K562 (cell line): ENCODE measurements around the gene ERBB4. TPM values are rescaled to one million over a fixed set of nuclear protein-coding genes. Genes with fewer than 3 reads are reported as not detected.

ENCODE experiments used
- ATAC-seq: fragments of 200-7000 bp; cut with Tn5 transposase; 3 replicates; pipeline ENCODE4 v1.9.1; 2020; ENCODE audit warnings: moderate library complexity
- BruUV-seq: library from RNA; stranded (reverse); fragments of 400-500 nt; replicated peaks from 2 replicates; lab custom pipeline; 2021; lab: Mats Ljungman, UMichigan
- CTCF ChIA-PET: fragments of 300-600 bp; formaldehyde crosslinking; extraction: SDS; loops from one replicate; lab custom pipeline; 2021; ENCODE audit warnings: low intra/inter-chr PET ratio; lab: Yijun Ruan, JAX
- POLR2A ChIA-PET: fragments of 300-600, 350-650 bp; sonication (Branson Sonifier 250); formaldehyde crosslinking; extraction: SDS; loops from one replicate; lab custom pipeline; 2021; ENCODE audit warnings: antibody characterized with exemption, inconsistent platforms; lab: Yijun Ruan, JAX
- DNase-seq, 4 experiments: peaks; one replicate each; pipeline versions ENCODE4 v3.0.0 to v3.0.0-alpha.2; 2011 to 2018; ENCODE audit warnings: low spot score in 3 of 4, mixed read lengths in 3 of 4; ENCODE audit errors: extremely low read depth in 1 of 4
- FAIRE-seq: peaks from 2 replicates; lab custom pipeline; 2011; peaks lifted over from hg19 to GRCh38; lab: Jason Lieb, UNC
- H2AFZ ChIP-seq: 2 replicates; pipeline ENCODE4 v1.6.0; 2011; ENCODE audit warnings: low read depth, low read length, control low read depth, inconsistent platforms
- H3K27ac ChIP-seq: fragments of 200-600 bp; 3 replicates; pipeline ENCODE4 v1.8.0; 2011; ENCODE audit warnings: low read depth, mild to moderate bottlenecking, control low read depth, inconsistent platforms, low read length, moderate library complexity, mixed read lengths; ENCODE audit errors: extremely low read depth
- H3K27me3 ChIP-seq, 2 experiments: fragments of 300-600 bp in 1 of 2; 2 replicates in 1 of 2; 3 replicates in 1 of 2; pipeline versions ENCODE4 v1.6.0 to v1.8.0; 2011; ENCODE audit warnings: inconsistent platforms in 2 of 2, low read length in 2 of 2, mild to moderate bottlenecking in 1 of 2, mixed read lengths in 1 of 2, moderate library complexity in 1 of 2; ENCODE audit not compliant: control insufficient read depth in 2 of 2, insufficient read depth in 2 of 2
- H3K36me3 ChIP-seq: fragments of 300-600 bp; 3 replicates; pipeline ENCODE4 v1.8.0; 2011; ENCODE audit warnings: mild to moderate bottlenecking, low read length, inconsistent platforms; ENCODE audit not compliant: control insufficient read depth, insufficient read depth
- H3K4me1 ChIP-seq, 2 experiments: fragments of 200-600 bp in 1 of 2; replicated peaks in 1 of 2; 2 replicates in 1 of 2; 3 replicates in 1 of 2; pipeline versions ENCODE4 v1.5.1 to v1.8.0; 2011; ENCODE audit warnings: inconsistent platforms in 2 of 2, low read length in 2 of 2, mild to moderate bottlenecking in 1 of 2, mixed read lengths in 1 of 2, moderate library complexity in 1 of 2; ENCODE audit not compliant: control insufficient read depth in 2 of 2, insufficient read depth in 2 of 2
- H3K4me2 ChIP-seq: 2 replicates; pipeline ENCODE4 v1.6.1; 2011; ENCODE audit warnings: low read length, control low read depth, inconsistent platforms, mixed read lengths; ENCODE audit not compliant: insufficient read depth
- H3K4me3 ChIP-seq: fragments of 200-600 bp; sonication (generic), shearing (Covaris generic); 2 replicates; pipeline ENCODE4 v1.5.1; 2016; ENCODE audit warnings: control low read depth, inconsistent platforms
- H3K79me2 ChIP-seq: fragments of 200-600 bp; 3 replicates; pipeline ENCODE4 v1.8.0; 2011; ENCODE audit warnings: low read length, inconsistent platforms; ENCODE audit not compliant: control insufficient read depth, insufficient read depth
- H3K9ac ChIP-seq, 2 experiments: 2 replicates each; pipeline versions ENCODE4 v1.6.0 to v1.6.1; 2011; ENCODE audit warnings: low read depth in 2 of 2, low read length in 2 of 2, control low read depth in 1 of 2, inconsistent platforms in 1 of 2, mild to moderate bottlenecking in 1 of 2, mixed read lengths in 1 of 2; ENCODE audit not compliant: insufficient read depth in 1 of 2
- H3K9me1 ChIP-seq: one replicate; pipeline ENCODE4 v1.6.0; 2011; ENCODE audit warnings: inconsistent platforms, mild to moderate bottlenecking, low read length, moderate library complexity; ENCODE audit not compliant: control insufficient read depth, insufficient read depth
- H3K9me3 ChIP-seq: replicated peaks from 2 replicates; pipeline ENCODE4 v1.5.1; 2011; ENCODE audit warnings: low read depth, low read length, inconsistent platforms; ENCODE audit not compliant: control insufficient read depth, insufficient read depth
- H4K20me1 ChIP-seq: replicated peaks from 2 replicates; pipeline ENCODE4 v1.6.1; 2011; ENCODE audit warnings: low read length, inconsistent platforms, mixed read lengths; ENCODE audit not compliant: control insufficient read depth, insufficient read depth
- ELF2 ChIP-seq: fragments of 250-450 bp; sonication (Bioruptor Pico); IDR thresholded peaks from 2 replicates; pipeline ENCODE4 v1.5.0; 2021; ENCODE audit warnings: mild to moderate bottlenecking
- RUNX1 ChIP-seq: sonication (generic); IDR thresholded peaks from 2 replicates; pipeline ENCODE4 v1.6.1; 2016; ENCODE audit warnings: antibody characterized with exemption, low read depth
- ZNF197 ChIP-seq: fragments of 200-800 bp; sonication (Bioruptor generic); IDR thresholded peaks from 2 replicates; pipeline ENCODE4 v1.6.1; 2016; ENCODE audit warnings: low read depth, missing genetic modification characterization, missing compliant biosample characterization
- ZNF561 ChIP-seq: fragments of 450-650 bp; formaldehyde crosslinking; conservative IDR thresholded peaks from 2 replicates; pipeline ENCODE4 v1.4.0; 2020; ENCODE audit warnings: mild to moderate bottlenecking, moderate library complexity
- WGBS: fragments of 100-300 bp; shearing (Covaris generic); methylation state at CpG from one replicate; pipeline ENCODE4 v1.1.6; 2016; ENCODE audit warnings: low coverage, mixed read lengths; ENCODE audit not compliant: insufficient coverage; ENCODE audit errors: missing lambda C conversion rate; 5-methylcytosine and 5-hydroxymethylcytosine counted together
- in situ Hi-C: fragments of 300-500 bp; cut with MboI; formaldehyde crosslinking; loops from 4 replicates; pipeline ENCODE4 v1.15.0; 2018; ENCODE audit warnings: inconsistent platforms, mixed read lengths
- intact Hi-C: fragments of 100-400 bp; cut with micrococcal nuclease; formaldehyde crosslinking; loops from 2 replicates; pipeline ENCODE4 v1.14.2; 2022
- polyA plus RNA-seq, 8 experiments: library from polyadenylated mRNA; depleted of rRNA in 4 of 8; stranded (reverse) in 5 of 8; unstranded in 3 of 8; fragments of >200 nt; fragmentation: Nextera tagmentation in 2 of 8; fragmentation: Illumina TruSeq in 1 of 8; extraction: Ambion mirVana in 2 of 8; extraction: Trizol in 1 of 8; gene quantifications; 2 replicates each; pipeline versions ENCODE4 v1.2.1 to v1.2.3, GENCODE V29; 2011 to 2014; ENCODE audit warnings: inconsistent platforms in 1 of 8, missing spikeins in 1 of 8
- total RNA-seq, 7 experiments: library from RNA; depleted of rRNA in 6 of 7; stranded (reverse); fragments of >200 nt in 6 of 7; fragmentation: Illumina TruSeq in 2 of 7; extraction: Trizol in 2 of 7; gene quantifications; 2 replicates each; pipeline versions ENCODE4 v1.2.1 to v1.2.3, GENCODE V29; 2011 to 2021; ENCODE audit warnings: low replicate concordance in 1 of 7
- TF ChIP-seq, protein P1 (sequence below): sonication (generic); formaldehyde crosslinking; IDR thresholded peaks from 2 replicates; pipeline ENCODE4 v1.5.0; 2020; ENCODE audit warnings: missing genetic modification reagents
- TF ChIP-seq, protein P2 (sequence below): fragments of 450-650 bp; IDR thresholded peaks from 2 replicates; pipeline ENCODE4 v1.6.1; 2016; ENCODE audit warnings: mild to moderate bottlenecking
- TF ChIP-seq, protein P3 (sequence below): fragments of 200-400 bp; formaldehyde crosslinking; IDR thresholded peaks from 2 replicates; pipeline ENCODE4 v1.6.1; 2017; ENCODE audit warnings: mild to moderate bottlenecking, low read depth, low read length, moderate library complexity
- TF ChIP-seq, protein P4 (sequence below): IDR thresholded peaks from 2 replicates; pipeline ENCODE4 v1.6.1; 2016; ENCODE audit warnings: missing genetic modification characterization, missing compliant biosample characterization

Gene ERBB4
- total and polyA plus RNA-seq, 9 of the 15 experiments (the other 6 are each of a cell fraction or from before 2014, with no cell fraction given) = not detected

DNA sequence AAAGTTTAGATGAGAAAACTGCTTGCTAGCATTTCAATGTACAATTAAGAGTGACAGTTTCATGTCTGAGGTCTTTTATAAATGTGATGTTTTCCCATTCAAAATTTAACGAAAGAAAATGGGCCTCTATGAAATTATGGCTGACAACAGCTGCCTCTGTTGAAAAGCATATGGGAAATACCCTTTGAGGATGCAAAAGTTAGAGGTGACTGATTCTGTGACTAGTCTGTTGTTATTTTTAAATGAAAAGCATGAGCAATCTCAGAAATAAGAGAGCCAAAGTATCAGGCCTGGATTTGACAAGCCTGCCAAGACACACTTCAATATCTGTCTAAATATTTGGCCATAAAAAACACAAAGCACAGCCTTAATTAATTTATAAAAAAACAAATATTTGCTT, 580.8 kb downstream of the ERBB4 start:
- ChIA-PET POLR2A (no interaction called here), CTCF (no interaction called here)
- FAIRE-seq (no peak), DNase-seq (no peak), ATAC-seq (no peak)
- Histone ChIP-seq H2AFZ (no peak overlapping the region), H3K9me1 (no peaks in the 10 kb centered on the region), H4K20me1 (no peaks in the 10 kb centered on the region), H3K4me1 (no peaks in the 10 kb centered on the region), H3K4me3 (no peak overlapping the region), H3K9ac (no peak overlapping the region), H3K27ac (no peak overlapping the region), H3K79me2 (no peaks in the 10 kb centered on the region), H3K36me3 (no peaks in the 10 kb centered on the region), H3K9me3 (no peaks in the 10 kb centered on the region), H3K4me2 (no peak overlapping the region), H3K27me3 (no peaks in the 10 kb centered on the region)
- 0% methylated on average over 1 of the region's 1 CpG for WGBS
- no peak for TF ChIP-seq ZNF197 (CRISPR knock-in tag)
- TF ChIP-seq, protein P1, sequence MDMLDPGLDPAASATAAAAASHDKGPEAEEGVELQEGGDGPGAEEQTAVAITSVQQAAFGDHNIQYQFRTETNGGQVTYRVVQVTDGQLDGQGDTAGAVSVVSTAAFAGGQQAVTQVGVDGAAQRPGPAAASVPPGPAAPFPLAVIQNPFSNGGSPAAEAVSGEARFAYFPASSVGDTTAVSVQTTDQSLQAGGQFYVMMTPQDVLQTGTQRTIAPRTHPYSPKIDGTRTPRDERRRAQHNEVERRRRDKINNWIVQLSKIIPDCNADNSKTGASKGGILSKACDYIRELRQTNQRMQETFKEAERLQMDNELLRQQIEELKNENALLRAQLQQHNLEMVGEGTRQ (CRISPR knock-in tag) = no peak
- intact Hi-C loops (no loop called here), in situ Hi-C loops (no loop called here)
- no TSS peak for BruUV-seq

DNA sequence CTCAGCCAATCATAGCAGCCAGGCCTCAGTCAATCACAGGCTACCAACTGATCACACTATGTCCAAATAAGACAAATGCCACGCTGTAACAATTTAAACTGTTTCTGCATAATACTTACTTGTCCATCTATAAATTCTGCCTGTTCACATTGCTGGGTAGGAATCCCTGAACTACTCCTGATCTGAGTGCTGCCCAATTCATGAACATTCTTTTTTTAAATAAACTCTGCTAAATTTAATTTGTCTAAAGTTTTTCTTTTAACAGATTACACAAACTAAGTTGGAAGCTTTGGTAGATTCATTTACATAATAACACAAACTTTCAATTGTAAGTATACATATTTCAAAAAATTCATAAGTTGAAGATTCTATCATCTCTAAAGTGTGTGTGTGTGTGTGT, 583.0 kb downstream of the ERBB4 start:
- BruUV-seq = no TSS peak
- intact Hi-C loops = no loop called here
- WGBS = 0% methylated on average over 1 of the region's 1 CpG
- H3K4me1 ChIP-seq = no peaks in the 10 kb centered on the region
- no peaks in the 10 kb centered on the region for H3K9me1 ChIP-seq
- no peaks in the 10 kb centered on the region for H3K36me3 ChIP-seq
- POLR2A ChIA-PET = no interaction called here
- FAIRE-seq = no peak
- no peak overlapping the region for H3K9ac ChIP-seq
- no peak overlapping the region for H3K4me2 ChIP-seq
- H2AFZ ChIP-seq = no peak overlapping the region
- no peaks in the 10 kb centered on the region for H3K27me3 ChIP-seq
- H3K27ac ChIP-seq = no peak overlapping the region
- H3K9me3 ChIP-seq = no peaks in the 10 kb centered on the region
- H3K79me2 ChIP-seq = no peaks in the 10 kb centered on the region
- CTCF ChIA-PET = no interaction called here
- H4K20me1 ChIP-seq = no peaks in the 10 kb centered on the region
- ATAC-seq = no peak
- in situ Hi-C loops = no loop called here
- H3K4me3 ChIP-seq = no peak overlapping the region
- no peak for DNase-seq
- TF ChIP-seq ZNF561 (CRISPR knock-in tag) = no peak
- TF ChIP-seq, protein P2, sequence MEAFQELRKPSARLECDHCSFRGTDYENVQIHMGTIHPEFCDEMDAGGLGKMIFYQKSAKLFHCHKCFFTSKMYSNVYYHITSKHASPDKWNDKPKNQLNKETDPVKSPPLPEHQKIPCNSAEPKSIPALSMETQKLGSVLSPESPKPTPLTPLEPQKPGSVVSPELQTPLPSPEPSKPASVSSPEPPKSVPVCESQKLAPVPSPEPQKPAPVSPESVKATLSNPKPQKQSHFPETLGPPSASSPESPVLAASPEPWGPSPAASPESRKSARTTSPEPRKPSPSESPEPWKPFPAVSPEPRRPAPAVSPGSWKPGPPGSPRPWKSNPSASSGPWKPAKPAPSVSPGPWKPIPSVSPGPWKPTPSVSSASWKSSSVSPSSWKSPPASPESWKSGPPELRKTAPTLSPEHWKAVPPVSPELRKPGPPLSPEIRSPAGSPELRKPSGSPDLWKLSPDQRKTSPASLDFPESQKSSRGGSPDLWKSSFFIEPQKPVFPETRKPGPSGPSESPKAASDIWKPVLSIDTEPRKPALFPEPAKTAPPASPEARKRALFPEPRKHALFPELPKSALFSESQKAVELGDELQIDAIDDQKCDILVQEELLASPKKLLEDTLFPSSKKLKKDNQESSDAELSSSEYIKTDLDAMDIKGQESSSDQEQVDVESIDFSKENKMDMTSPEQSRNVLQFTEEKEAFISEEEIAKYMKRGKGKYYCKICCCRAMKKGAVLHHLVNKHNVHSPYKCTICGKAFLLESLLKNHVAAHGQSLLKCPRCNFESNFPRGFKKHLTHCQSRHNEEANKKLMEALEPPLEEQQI = no peak
- TF ChIP-seq, protein P3, sequence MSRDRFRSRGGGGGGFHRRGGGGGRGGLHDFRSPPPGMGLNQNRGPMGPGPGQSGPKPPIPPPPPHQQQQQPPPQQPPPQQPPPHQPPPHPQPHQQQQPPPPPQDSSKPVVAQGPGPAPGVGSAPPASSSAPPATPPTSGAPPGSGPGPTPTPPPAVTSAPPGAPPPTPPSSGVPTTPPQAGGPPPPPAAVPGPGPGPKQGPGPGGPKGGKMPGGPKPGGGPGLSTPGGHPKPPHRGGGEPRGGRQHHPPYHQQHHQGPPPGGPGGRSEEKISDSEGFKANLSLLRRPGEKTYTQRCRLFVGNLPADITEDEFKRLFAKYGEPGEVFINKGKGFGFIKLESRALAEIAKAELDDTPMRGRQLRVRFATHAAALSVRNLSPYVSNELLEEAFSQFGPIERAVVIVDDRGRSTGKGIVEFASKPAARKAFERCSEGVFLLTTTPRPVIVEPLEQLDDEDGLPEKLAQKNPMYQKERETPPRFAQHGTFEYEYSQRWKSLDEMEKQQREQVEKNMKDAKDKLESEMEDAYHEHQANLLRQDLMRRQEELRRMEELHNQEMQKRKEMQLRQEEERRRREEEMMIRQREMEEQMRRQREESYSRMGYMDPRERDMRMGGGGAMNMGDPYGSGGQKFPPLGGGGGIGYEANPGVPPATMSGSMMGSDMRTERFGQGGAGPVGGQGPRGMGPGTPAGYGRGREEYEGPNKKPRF = no peak
- TF ChIP-seq, protein P4, sequence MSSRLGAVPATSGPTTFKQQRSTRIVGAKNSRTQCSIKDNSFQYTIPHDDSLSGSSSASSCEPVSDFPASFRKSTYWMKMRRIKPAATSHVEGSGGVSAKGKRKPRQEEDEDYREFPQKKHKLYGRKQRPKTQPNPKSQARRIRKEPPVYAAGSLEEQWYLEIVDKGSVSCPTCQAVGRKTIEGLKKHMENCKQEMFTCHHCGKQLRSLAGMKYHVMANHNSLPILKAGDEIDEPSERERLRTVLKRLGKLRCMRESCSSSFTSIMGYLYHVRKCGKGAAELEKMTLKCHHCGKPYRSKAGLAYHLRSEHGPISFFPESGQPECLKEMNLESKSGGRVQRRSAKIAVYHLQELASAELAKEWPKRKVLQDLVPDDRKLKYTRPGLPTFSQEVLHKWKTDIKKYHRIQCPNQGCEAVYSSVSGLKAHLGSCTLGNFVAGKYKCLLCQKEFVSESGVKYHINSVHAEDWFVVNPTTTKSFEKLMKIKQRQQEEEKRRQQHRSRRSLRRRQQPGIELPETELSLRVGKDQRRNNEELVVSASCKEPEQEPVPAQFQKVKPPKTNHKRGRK (tag) = no peak
- no peak for TF ChIP-seq ELF2
- no peak for TF ChIP-seq RUNX1
